Mesodermal cell (in vitro differentiated cells): ENCODE results near the gene CYP4B1.
"Not testable (repeated sequence)": the region's sequence is repeated elsewhere in the genome, so short reads cannot be mapped to it uniquely, and the experiment has no call there.

Experiments used
- H3K27ac ChIP-seq: 2 replicates; pipeline ENCODE4 v1.7.0; 2013; ENCODE audit warnings: mild to moderate bottlenecking, low read depth, low read length, moderate library complexity; ENCODE audit not compliant: severe bottlenecking
- H3K36me3 ChIP-seq: 2 replicates; pipeline ENCODE4 v1.7.1; 2013; ENCODE audit warnings: mild to moderate bottlenecking, low read length, moderate library complexity; ENCODE audit not compliant: control insufficient read depth, insufficient read depth
- H3K4me1 ChIP-seq: one replicate; pipeline ENCODE4 v1.7.1; 2013; ENCODE audit warnings: mild to moderate bottlenecking, low read length; ENCODE audit not compliant: insufficient read depth, control insufficient read depth, poor library complexity, severe bottlenecking
- H3K4me3 ChIP-seq: 2 replicates; pipeline ENCODE4 v1.7.0; 2013; ENCODE audit warnings: low read length, control low read depth, mild to moderate bottlenecking; ENCODE audit not compliant: insufficient read depth, poor library complexity, severe bottlenecking; ENCODE audit errors: extremely low read depth
- H3K9me3 ChIP-seq: 2 replicates; pipeline ENCODE4 v1.7.1; 2013; ENCODE audit warnings: mild to moderate bottlenecking, low read length, moderate library complexity; ENCODE audit not compliant: control insufficient read depth
- WGBS, 2 experiments: methylation state at CpG; one replicate each; pipeline ENCODE4 v1.1.5; 2013; ENCODE audit warnings: missing lambda C conversion rate in 2 of 2; ENCODE audit not compliant: insufficient coverage in 2 of 2; 5-methylcytosine and 5-hydroxymethylcytosine counted together

The CYP4B1 gene

GRCh38 chr1:46767649-46768282, 31.1 kb upstream of the CYP4B1 start:
- H3K27ac ChIP-seq, result no peak overlapping the region
- no peaks in the 10 kb centered on the region for H3K36me3 ChIP-seq
- peaks cover 30% of the 10 kb centered on the region for H3K9me3 ChIP-seq
- no peak overlapping the region for H3K4me3 ChIP-seq
- 77 to 89% methylated on average over 2 of the region's 4 CpGs for WGBS, 2 experiments
- H3K4me1 ChIP-seq, result no peaks in the 10 kb centered on the region

- WGBS, 2 experiments, result 73 to 94% methylated on average over 2 of the region's 5 CpGs
- peaks cover 32% of the 10 kb centered on the region for H3K9me3 ChIP-seq
- H3K27ac ChIP-seq, result no peak overlapping the region
- no peaks in the 10 kb centered on the region for H3K36me3 ChIP-seq
- H3K4me1 ChIP-seq, result no peaks in the 10 kb centered on the region
- no peak overlapping the region for H3K4me3 ChIP-seq
Observed at GRCh38 chr1:46768445-46768844, 30.4 kb upstream of the CYP4B1 start.

GRCh38 chr1:46769028-46769740, 29.7 kb upstream of the CYP4B1 start:
- Histone ChIP-seq H3K4me3 (no peak overlapping the region), H3K9me3 (peaks cover 34% of the 10 kb centered on the region), H3K36me3 (no peaks in the 10 kb centered on the region), H3K4me1 (no peaks in the 10 kb centered on the region), H3K27ac (no peak overlapping the region)

GRCh38 chr1:46770541-46770940, 28.3 kb upstream of the CYP4B1 start:
- WGBS, 2 experiments, result 79 to 95% methylated on average over 3 of the region's 3 CpGs
- Histone ChIP-seq H3K36me3 (no peaks in the 10 kb centered on the region), H3K9me3 (peaks cover 42% of the 10 kb centered on the region), H3K4me1 (no peaks in the 10 kb centered on the region), H3K4me3 (no peak overlapping the region), H3K27ac (no peak overlapping the region)

- peaks cover 42% of the 10 kb centered on the region for H3K9me3 ChIP-seq
Observed at GRCh38 chr1:46772571-46772970, 26.3 kb upstream of the CYP4B1 start.

GRCh38 chr1:46774297-46774696, 24.5 kb upstream of the CYP4B1 start:
- Histone ChIP-seq H3K36me3 (no peaks in the 10 kb centered on the region), H3K4me3 (no peak overlapping the region), H3K4me1 (no peaks in the 10 kb centered on the region), H3K9me3 (peaks cover 40% of the 10 kb centered on the region), H3K27ac (no peak overlapping the region)
- WGBS, 2 experiments, result no CpG with 5 or more reads among the region's 1 CpG

More at GRCh38 chr1:46772571-46772970, 26.3 kb upstream of the CYP4B1 start:
- no peaks in the 10 kb centered on the region for H3K4me1 ChIP-seq
- no peak overlapping the region for H3K4me3 ChIP-seq
- WGBS, 2 experiments, result 80 to 83% methylated on average over 1 of the region's 1 CpG
- no peaks in the 10 kb centered on the region for H3K36me3 ChIP-seq
- no peak overlapping the region for H3K27ac ChIP-seq

- 92 to 95% methylated on average over 11 to 14 of the region's 18 CpGs for WGBS, 2 experiments
- H3K36me3 ChIP-seq, H3K4me1 ChIP-seq, H3K4me3 ChIP-seq, H3K27ac ChIP-seq: not testable (repeated sequence)
- peaks cover 19% of the 10 kb centered on the region for H3K9me3 ChIP-seq
Observed at GRCh38 chr1:46778456-46778855, 20.4 kb upstream of the CYP4B1 start.

GRCh38 chr1:46784666-46785065, 14.2 kb upstream of the CYP4B1 start:
- 78 to 88% methylated on average over 1 of the region's 1 CpG for WGBS, 2 experiments
- no peaks in the 10 kb centered on the region for H3K36me3 ChIP-seq
- peaks cover 18% of the 10 kb centered on the region for H3K9me3 ChIP-seq
- no peak overlapping the region for H3K27ac ChIP-seq
- no peak overlapping the region for H3K4me3 ChIP-seq
- no peaks in the 10 kb centered on the region for H3K4me1 ChIP-seq

GRCh38 chr1:46788634-46789033, 10.2 kb upstream of the CYP4B1 start:
- not testable (repeated sequence) for H3K9me3 ChIP-seq, H3K4me1 ChIP-seq, H3K4me3 ChIP-seq, H3K36me3 ChIP-seq, H3K27ac ChIP-seq
- WGBS, 2 experiments, result 86 to 100% methylated on average over 1 to 4 of the region's 4 CpGs

- H3K4me3 ChIP-seq, result no peak overlapping the region
- H3K4me1 ChIP-seq, result no peaks in the 10 kb centered on the region
- WGBS, 2 experiments, result no CpG with 5 or more reads among the region's 1 CpG
- no peaks in the 10 kb centered on the region for H3K9me3 ChIP-seq
- no peak overlapping the region for H3K27ac ChIP-seq
- H3K36me3 ChIP-seq, result no peaks in the 10 kb centered on the region
Observed at GRCh38 chr1:46790446-46791101, 8.3 kb upstream of the CYP4B1 start.

GRCh38 chr1:46793126-46793525, 5.7 kb upstream of the CYP4B1 start:
- no peaks in the 10 kb centered on the region for H3K36me3 ChIP-seq
- H3K27ac ChIP-seq, result no peak overlapping the region
- no peaks in the 10 kb centered on the region for H3K4me1 ChIP-seq
- H3K9me3 ChIP-seq, result no peaks in the 10 kb centered on the region
- 60 to 77% methylated on average over 1 to 2 of the region's 3 CpGs for WGBS, 2 experiments
- H3K4me3 ChIP-seq, result no peak overlapping the region
